Measurements from ENCODE around the gene RNF157.

Gene RNF157

GRCh38 chr17:76094046-76094445 lies 146.2 kb downstream of the RNF157 start:
- no peak for DNase-seq (ENCODE audit: low read depth in 2 of 2, low spot score in 1 of 2)

- no peak for DNase-seq (ENCODE audit: low read depth in 2 of 2, low spot score in 1 of 2)
Observed at GRCh38 chr17:76092526-76093413, 147.5 kb downstream of the RNF157 start.
